Coronary artery (tissue), 2 donors: ENCODE data around the gene CYP27C1.

Experiments
- DNase-seq: peaks from one replicate; pipeline ENCODE4 v3.0.0-alpha.2; 2017; ENCODE audit warnings: low spot score
- H3K27ac ChIP-seq, 2 donors: fragments of 200-600 bp; sonication (generic); one replicate each; pipeline ENCODE4 v1.5.1; 2016 to 2019
- H3K4me3 ChIP-seq: fragments of 200-600 bp; sonication (generic); 2 replicates; pipeline ENCODE4 v1.5.1; 2016; ENCODE audit warnings: mild to moderate bottlenecking, moderate library complexity
- CTCF ChIP-seq: fragments of 200-600 bp; sonication (generic); IDR thresholded peaks from one replicate; pipeline ENCODE4 v1.5.1; 2019; ENCODE audit warnings: antibody characterized with exemption

Gene CYP27C1

GRCh38 chr2:127155947-127156346, 64.2 kb downstream of the CYP27C1 start:
- Histone ChIP-seq H3K4me3 (no peak overlapping the region), H3K27ac (no peak overlapping the region)
- no peak for TF ChIP-seq CTCF
- DNase-seq = no peak

GRCh38 chr2:127155028-127155581, 65.0 kb downstream of the CYP27C1 start:
- DNase-seq = no peak
- H3K4me3 ChIP-seq = no peak overlapping the region
- H3K27ac ChIP-seq = no peak overlapping the region
- TF ChIP-seq CTCF = no peak

GRCh38 chr2:127154396-127154795, 65.7 kb downstream of the CYP27C1 start:
- H3K27ac ChIP-seq = peak overlapping the region in 1 of 2 donors; percentile 54
- TF ChIP-seq CTCF = no peak
- H3K4me3 ChIP-seq = no peak overlapping the region
- DNase-seq = no peak

GRCh38 chr2:127153691-127154158, 66.4 kb downstream of the CYP27C1 start:
- no peak overlapping the region for H3K4me3 ChIP-seq
- peak overlapping the region in 1 of 2 donors; percentile 31 for H3K27ac ChIP-seq
- DNase-seq = no peak
- no peak for TF ChIP-seq CTCF

- TF ChIP-seq CTCF = no peak
- H3K27ac ChIP-seq = no peak overlapping the region
- H3K4me3 ChIP-seq = no peak overlapping the region
- no peak for DNase-seq
Measured at GRCh38 chr2:127150996-127151395, 69.1 kb downstream of the CYP27C1 start.

GRCh38 chr2:127149384-127149783, 70.7 kb downstream of the CYP27C1 start:
- no peak for DNase-seq
- no peak overlapping the region for H3K27ac ChIP-seq
- H3K4me3 ChIP-seq = no peak overlapping the region
- no peak for TF ChIP-seq CTCF

GRCh38 chr2:127146820-127147502, 73.1 kb downstream of the CYP27C1 start:
- Histone ChIP-seq H3K27ac (no peak overlapping the region), H3K4me3 (no peak overlapping the region)
- no peak for DNase-seq
- no peak for TF ChIP-seq CTCF
